Lower lobe of right lung (tissue), 2 donors: Measurements from ENCODE around the gene CDK17. TPM values are rescaled to one million over a fixed set of nuclear protein-coding genes. Genes with fewer than 3 reads are reported as not detected.
"Not testable (repeated sequence)": the region's sequence is repeated elsewhere in the genome, so short reads cannot be mapped to it uniquely, and the experiment has no call there.

Source experiments
- ATAC-seq, 2 donors: fragments of 200-7000 bp; cut with Tn5 transposase; one replicate each; pipeline ENCODE4 v1.9.1; 2020 to 2022; ENCODE audit warnings: mild to moderate bottlenecking in 2 of 2, moderate library complexity in 2 of 2
- DNase-seq: peaks from one replicate; pipeline ENCODE4 v3.0.0-alpha.2; 2020
- H3K27ac ChIP-seq: fragments of 200-600 bp; one replicate; pipeline ENCODE4 v1.8.0; 2022
- H3K27me3 ChIP-seq: fragments of 200-600 bp; one replicate; pipeline ENCODE4 v1.8.0; 2022; ENCODE audit warnings: low read depth
- H3K36me3 ChIP-seq: fragments of 200-600 bp; one replicate; pipeline ENCODE4 v1.8.0; 2022; ENCODE audit warnings: mild to moderate bottlenecking
- H3K4me1 ChIP-seq: fragments of 200-600 bp; one replicate; pipeline ENCODE4 v1.8.0; 2022
- H3K4me3 ChIP-seq: fragments of 200-600 bp; one replicate; pipeline ENCODE4 v1.8.0; 2022; ENCODE audit warnings: mild to moderate bottlenecking
- H3K9me3 ChIP-seq: fragments of 200-600 bp; one replicate; pipeline ENCODE4 v1.8.0; 2022
- intact Hi-C: fragments of 100-400 bp; cut with DNase I; formaldehyde crosslinking; loops from one replicate; pipeline ENCODE4 v1.11.0; 2022
- total RNA-seq: library from RNA; stranded (reverse); fragmentation: NEBNext Ultra II Directional; extraction: Animal tissue kit (Norgen Biotek cat#: 25700); gene quantifications from one replicate; pipeline ENCODE4 v1.2.1, GENCODE V29; 2021
- TF ChIP-seq, protein P1 (sequence below): fragments of 200-600 bp; IDR thresholded peaks from one replicate; pipeline ENCODE4 v1.8.0; 2022; ENCODE audit warnings: antibody characterized with exemption, mild to moderate bottlenecking
- donor health status: DM: no; HTN: yes; CAD: no; lungs with severe emphysema.

Gene CDK17
- total RNA-seq, 1 donor from 2014 or later: 41.7 TPM

DNA sequence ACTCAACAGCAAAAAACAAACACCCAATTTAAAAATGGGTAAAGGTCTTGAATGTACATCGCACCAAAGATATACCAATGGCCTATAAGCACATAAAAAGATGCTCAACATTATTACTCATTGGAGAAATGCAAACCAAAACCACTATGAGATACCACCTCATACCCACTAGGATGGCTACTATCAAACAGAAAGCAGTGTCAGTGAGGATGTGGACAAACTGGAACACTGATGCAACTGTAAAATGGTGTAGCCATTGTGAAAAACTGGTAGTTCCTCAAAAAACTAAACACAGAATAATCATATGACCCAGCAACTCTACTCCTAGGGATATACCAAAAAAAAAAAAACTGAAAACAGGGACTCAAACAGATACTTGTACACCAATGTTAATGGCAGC, 49.3 kb downstream of the CDK17 start:
- H3K27me3 ChIP-seq: no peaks in the 10 kb centered on the region
- H3K27ac ChIP-seq: no peak overlapping the region
- no peaks in the 10 kb centered on the region for H3K36me3 ChIP-seq
- intact Hi-C loops: no loop called here
- DNase-seq (no peak), ATAC-seq (peak; percentile 44 to 76)
- no peak overlapping the region for H3K4me3 ChIP-seq
- TF ChIP-seq, protein P1, sequence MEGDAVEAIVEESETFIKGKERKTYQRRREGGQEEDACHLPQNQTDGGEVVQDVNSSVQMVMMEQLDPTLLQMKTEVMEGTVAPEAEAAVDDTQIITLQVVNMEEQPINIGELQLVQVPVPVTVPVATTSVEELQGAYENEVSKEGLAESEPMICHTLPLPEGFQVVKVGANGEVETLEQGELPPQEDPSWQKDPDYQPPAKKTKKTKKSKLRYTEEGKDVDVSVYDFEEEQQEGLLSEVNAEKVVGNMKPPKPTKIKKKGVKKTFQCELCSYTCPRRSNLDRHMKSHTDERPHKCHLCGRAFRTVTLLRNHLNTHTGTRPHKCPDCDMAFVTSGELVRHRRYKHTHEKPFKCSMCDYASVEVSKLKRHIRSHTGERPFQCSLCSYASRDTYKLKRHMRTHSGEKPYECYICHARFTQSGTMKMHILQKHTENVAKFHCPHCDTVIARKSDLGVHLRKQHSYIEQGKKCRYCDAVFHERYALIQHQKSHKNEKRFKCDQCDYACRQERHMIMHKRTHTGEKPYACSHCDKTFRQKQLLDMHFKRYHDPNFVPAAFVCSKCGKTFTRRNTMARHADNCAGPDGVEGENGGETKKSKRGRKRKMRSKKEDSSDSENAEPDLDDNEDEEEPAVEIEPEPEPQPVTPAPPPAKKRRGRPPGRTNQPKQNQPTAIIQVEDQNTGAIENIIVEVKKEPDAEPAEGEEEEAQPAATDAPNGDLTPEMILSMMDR: no peak
- H3K9me3 ChIP-seq: no peaks in the 10 kb centered on the region
- H3K4me1 ChIP-seq: peaks cover 68% of the 10 kb centered on the region

DNA sequence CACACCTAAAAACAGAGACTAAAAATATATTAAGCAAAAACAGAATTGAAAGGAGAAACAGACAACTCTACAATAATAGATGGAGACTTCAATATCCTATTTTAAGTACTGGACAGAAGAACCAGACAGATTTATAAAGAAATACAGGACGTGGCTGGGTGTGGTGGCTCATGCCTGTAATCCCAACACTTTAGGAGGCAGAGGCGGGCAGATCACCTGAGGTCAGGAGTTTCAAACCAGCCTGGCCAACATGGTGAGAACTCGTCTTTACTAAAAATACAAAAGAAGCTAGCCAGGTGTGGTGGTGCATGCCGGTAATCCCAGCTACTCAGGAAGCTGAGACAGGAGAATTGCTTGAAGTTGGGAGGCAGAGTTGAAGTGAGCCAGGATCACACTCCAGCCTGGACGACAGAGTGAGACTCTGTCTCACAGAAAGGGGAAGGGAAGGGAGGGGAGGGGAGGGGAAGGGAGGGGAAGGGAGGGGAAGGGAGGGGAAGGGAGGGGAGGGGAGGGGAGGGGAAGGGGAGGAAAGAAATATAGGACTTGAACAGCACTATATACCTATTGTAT, 53.0 kb downstream of the CDK17 start:
- peak in 1 of 2 donors; percentile 45 for ATAC-seq

DNA sequence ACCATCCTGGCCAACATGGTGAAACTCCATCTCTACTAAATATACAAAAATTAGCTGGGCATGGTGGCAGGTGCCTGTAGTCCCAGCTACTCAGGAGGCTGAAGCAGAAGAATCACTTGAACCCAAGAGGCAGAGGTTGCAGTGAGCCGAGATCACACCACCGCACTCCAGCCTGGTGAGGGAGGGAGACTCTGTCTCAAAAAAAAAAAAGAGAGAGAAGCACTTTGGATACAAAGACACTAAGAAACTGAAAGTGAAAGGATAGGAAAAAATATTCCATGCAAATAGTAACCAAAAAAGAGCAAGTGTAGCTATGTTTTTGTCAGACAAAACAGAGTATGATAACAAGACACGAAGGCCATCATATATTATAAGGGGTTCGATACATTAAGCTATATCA, 53.5 kb downstream of the CDK17 start:
- H3K27ac ChIP-seq: peak overlapping the region; percentile 73

More for the DNA sequence above, 53.0 kb downstream of the CDK17 start:
- Histone ChIP-seq H3K4me3 (peak overlapping the region; percentile 42), H3K27me3 (no peaks in the 10 kb centered on the region), H3K27ac (peak overlapping the region; percentile 73), H3K9me3 (peaks cover 22% of the 10 kb centered on the region), H3K4me1 (peaks cover 32% of the 10 kb centered on the region), H3K36me3 (no peaks in the 10 kb centered on the region)
- intact Hi-C loops: no loop called here
- no peak for DNase-seq
- TF ChIP-seq, protein P1: no peak

DNA sequence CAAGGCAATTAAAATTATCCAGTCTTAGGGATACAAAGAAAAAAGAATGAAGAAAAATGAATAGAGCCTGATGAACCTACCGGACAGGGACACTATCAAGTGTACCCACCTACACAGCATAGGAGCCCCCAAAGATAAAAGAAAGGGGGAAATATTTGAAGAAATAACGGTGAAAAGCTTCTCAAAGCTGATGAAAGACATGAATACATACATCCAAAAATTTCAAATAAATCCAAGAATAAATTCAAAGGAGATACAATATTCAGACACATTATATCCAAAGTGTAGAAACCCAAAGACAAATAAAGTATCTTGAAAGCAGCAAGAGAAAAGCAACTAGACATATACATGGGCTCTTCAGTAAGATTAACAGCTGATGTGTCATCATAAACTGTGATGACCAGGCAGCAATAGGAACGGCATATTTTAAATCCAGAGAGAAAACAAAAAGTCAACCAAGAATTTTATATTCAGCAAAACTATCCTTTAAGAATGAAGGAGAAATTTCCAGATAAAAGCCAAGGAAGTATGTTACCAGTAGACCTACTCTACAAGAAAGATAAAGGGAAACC, 56.0 kb downstream of the CDK17 start:
- peaks cover 22% of the 10 kb centered on the region for H3K9me3 ChIP-seq
- H3K36me3 ChIP-seq: no peaks in the 10 kb centered on the region
- intact Hi-C loops: no loop called here
- no peaks in the 10 kb centered on the region for H3K27me3 ChIP-seq
- H3K4me3 ChIP-seq: no peak overlapping the region
- no peak for DNase-seq
- H3K27ac ChIP-seq: no peak overlapping the region
- ATAC-seq: no peak
- peaks cover 9% of the 10 kb centered on the region for H3K4me1 ChIP-seq
- TF ChIP-seq, protein P1: no peak

More for the DNA sequence above, 53.5 kb downstream of the CDK17 start:
- intact Hi-C loops, H3K36me3 ChIP-seq, DNase-seq, H3K27me3 ChIP-seq: not testable (repeated sequence)
- Histone ChIP-seq H3K9me3 (peaks cover 22% of the 10 kb centered on the region), H3K4me1 (peaks cover 27% of the 10 kb centered on the region), H3K4me3 (peak overlapping the region; percentile 42)
- ATAC-seq: peak in 1 of 2 donors; percentile 65

DNA sequence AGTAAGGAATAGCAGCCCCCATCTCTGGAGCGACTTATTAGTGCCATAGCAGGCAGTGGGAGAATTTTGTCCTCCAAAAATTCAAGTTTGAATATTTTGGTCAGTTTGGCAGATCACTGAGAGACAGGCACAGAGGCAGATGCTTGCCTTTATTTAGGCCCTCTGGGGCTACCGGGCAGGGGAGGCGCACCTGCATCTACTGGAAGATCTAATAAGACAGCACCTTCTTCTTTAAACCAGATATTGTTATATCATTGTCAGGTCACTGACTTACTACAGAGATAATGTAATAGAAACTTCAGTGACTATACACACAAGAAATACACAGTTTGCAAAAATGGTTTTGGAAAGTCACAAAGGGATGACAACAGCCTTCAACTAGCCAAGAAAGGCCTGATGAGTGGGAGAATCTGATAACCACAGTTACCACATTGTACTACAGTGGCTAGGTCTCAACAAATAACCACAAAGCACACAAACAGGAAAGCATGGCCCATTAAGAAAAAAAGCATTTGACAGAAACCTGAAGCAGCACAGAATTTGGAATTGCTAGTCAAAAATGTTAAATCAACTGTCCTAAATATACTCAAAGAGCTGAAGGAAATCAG, 56.8 kb downstream of the CDK17 start:
- intact Hi-C loops: no loop called here
- no peak for ATAC-seq
- TF ChIP-seq, protein P1: no peak

DNA sequence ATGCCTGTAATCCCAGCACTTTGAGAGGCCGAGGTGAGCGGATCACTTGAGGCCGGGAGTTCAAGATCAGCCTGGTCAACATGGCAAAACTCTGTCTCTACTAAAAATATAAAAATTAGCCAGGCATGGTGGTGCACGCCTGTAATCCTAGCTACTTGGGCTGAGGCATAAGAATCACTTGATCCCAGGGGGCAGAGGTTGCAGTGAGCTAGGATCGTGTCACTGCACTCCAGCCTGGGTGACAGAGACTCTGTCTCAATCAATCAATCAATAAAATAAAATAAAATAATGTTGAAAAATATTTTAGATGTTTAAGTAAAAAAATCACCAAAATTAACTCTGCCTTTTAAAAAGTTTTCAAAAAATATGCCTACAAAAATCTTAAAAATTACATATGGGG, 60.6 kb downstream of the CDK17 start:
- H3K9me3 ChIP-seq: peaks cover 19% of the 10 kb centered on the region
- H3K27ac ChIP-seq, DNase-seq, H3K27me3 ChIP-seq, H3K4me1 ChIP-seq, H3K36me3 ChIP-seq, intact Hi-C loops, ATAC-seq, H3K4me3 ChIP-seq: not testable (repeated sequence)

More for the DNA sequence above, 56.8 kb downstream of the CDK17 start:
- Histone ChIP-seq H3K27ac (no peak overlapping the region), H3K4me1 (peaks cover 9% of the 10 kb centered on the region), H3K4me3 (no peak overlapping the region), H3K27me3 (no peaks in the 10 kb centered on the region), H3K36me3 (no peaks in the 10 kb centered on the region), H3K9me3 (peaks cover 22% of the 10 kb centered on the region)
- DNase-seq: no peak
